HG03139 (cell line): ENCODE measurements around the gene MEIOC.
"Not testable (repeated sequence)": the region's sequence is repeated elsewhere in the genome, so short reads cannot be mapped to it uniquely, and the experiment has no call there.

ENCODE experiments used
- ATAC-seq: cut with Tn5 transposase; IDR thresholded peaks from one replicate; pipeline ENCODE4 v1.9.1; 2021; ENCODE audit not compliant: unreplicated experiment

The MEIOC gene

GRCh38 chr17:44655983-44656710 is at the start of gene MEIOC:
Gene MEIOC, plus strand, starts transcription at chr17:44656468. Its CDS starts 146 bp downstream, at chr17:44656614.
- ATAC-seq: no peak

GRCh38 chr17:44606658-44607057 is 49.6 kb upstream of the MEIOC start:
- no peak for ATAC-seq

DNA sequence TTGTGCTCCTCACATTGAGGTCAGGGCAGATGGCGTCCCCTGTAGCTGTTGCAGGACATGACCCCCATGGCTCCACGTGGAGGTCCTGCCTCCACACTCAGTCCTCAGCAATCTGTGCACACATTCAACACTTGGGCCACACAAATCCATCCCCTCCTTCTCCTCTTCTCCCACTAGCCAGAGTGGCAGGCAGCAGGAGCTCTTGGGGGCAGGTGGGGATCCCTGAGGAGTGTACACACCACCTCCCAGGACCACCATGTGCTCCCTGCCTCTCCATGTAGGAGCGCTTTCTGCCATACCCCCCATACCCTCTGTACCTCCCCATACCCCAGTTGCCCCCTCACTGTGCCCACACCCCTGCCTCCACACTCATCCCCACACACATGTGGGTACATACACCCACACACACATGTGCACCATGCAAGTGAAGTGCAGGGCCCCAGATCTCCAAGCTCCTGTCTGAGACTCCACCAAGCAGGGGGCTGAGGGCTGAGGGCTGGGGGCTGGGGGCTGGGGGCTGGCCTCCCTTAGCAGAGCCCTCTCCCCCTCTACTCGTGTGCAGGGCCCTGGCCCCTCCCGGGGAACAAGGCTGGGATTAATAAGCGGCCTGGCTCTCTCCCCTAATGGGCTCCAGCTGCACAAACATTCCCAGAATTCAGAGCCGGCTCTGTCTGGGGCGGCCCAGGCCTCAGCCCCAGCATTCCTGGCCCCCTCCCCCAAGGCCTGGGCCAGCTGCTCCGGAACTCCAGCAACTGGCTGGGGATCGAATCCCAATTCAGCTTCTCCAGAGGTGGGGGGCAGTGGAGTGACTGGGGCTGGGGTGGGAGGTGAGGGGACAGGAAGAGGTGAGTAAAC is 48.2 kb upstream of the MEIOC start:
- no peak for ATAC-seq

GRCh38 chr17:44608727-44609435 is 47.4 kb upstream of the MEIOC start:
- ATAC-seq: no peak

- no peak for ATAC-seq
Observed at GRCh38 chr17:44610331-44610730, 45.9 kb upstream of the MEIOC start.

- ATAC-seq: no peak
Observed at GRCh38 chr17:44610871-44611270, 45.4 kb upstream of the MEIOC start.

DNA sequence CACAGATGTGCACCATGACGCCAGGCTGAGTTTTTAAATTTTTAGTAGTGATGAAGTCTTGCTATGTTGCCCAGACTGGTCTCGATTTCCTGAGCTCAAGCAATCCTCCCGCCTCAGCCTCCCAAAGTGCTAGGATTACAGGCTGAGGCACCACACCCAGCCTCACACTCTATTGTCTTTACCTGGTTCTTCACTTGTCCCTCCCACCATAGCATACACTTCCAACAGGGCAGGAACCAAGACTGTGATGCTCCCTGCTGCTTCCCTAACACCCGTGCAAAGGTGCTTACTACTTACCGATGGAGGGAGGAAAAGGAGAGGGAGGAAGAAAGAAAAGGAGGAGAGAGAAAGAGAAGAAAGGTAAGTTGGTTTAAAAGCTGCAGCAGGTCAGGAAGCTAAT is 41.4 kb upstream of the MEIOC start:
- ATAC-seq: no peak

DNA sequence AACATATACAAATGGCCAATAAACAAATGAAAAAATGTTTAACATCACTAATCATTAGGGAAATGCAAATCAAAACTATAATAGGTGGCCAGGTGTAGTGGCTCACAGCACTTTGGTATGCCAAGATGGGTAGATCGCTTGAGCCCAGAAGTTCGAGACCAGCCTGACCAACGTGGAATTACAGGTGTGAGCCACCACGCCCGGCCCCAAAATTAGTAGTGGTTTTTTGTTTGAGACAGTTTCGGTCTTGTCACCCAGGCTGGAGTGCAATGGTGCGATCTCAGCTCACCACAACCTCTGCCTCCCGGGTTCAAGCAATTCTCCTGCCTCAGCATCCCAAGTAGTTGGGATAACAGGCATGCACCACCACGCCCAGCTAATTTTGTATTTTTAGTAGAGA is 37.6 kb upstream of the MEIOC start:
- ATAC-seq: not testable (repeated sequence)

- ATAC-seq: no peak
Observed at GRCh38 chr17:44623070-44623725, 33.1 kb upstream of the MEIOC start.

- ATAC-seq: no peak
Observed at GRCh38 chr17:44627513-44628242, 28.6 kb upstream of the MEIOC start.

- no peak for ATAC-seq
Observed at GRCh38 chr17:44628243-44629188, 27.8 kb upstream of the MEIOC start.

- no peak for ATAC-seq
Observed at GRCh38 chr17:44629314-44629713, 27.0 kb upstream of the MEIOC start.

- no peak for ATAC-seq
Observed at GRCh38 chr17:44630703-44631102, 25.6 kb upstream of the MEIOC start.

DNA sequence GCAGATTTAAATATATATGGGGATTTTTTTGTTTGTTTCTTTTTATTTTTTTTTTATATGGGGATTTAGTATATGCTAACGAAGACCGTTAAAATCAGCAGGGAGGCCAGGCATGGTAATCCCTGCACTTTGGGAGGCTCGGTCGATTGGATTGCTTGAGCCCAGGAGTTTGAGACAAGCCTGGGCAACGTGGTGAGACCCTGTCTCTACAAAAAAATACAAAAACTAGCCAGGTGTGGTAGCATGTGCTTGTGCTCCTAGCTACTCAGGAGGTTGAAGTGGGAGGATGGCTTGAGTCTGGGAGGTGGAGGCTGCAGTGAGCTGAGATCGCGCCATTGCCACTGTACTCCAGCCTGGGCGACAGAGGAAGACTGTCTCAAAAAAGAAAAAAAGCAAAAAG is 22.3 kb upstream of the MEIOC start:
- no peak for ATAC-seq

- ATAC-seq: not testable (repeated sequence)
Observed at GRCh38 chr17:44634401-44634800, 21.9 kb upstream of the MEIOC start.

DNA sequence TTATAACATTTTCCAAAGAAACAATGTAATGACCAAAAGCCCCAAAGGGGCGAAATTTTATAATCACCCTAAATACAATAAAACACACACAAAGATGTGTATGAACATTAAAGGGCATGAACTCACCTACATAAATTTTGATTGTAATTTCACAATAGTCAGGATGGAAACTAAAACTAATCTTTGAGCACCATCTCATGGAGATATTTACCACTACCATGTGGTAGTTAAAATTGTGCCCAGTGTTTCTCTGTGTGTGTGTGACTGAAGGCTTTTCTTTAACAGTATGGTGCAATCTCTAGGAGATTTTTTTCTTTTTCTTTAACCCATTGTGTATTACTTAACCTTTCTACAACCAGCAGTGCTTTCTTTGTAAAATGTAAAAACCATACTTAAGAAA is 19.7 kb upstream of the MEIOC start:
- no peak for ATAC-seq

DNA sequence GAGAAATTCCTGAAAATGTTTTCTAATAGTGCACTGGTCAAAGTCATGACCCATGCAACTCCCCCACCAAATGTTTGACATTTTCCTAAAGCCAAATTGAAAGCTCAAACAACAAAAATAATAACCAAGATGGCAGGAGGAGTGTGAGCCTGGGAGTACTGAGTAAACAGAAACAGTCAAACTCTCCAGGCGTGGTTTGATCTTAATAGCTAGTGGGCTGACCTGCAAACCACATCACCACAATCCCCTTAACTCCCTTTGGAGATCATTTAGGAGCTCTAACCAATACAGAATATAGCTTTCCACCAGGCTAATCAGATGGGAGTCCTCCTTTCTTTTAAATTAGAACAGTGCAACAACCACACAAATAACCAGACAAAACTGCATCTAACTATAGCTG is 19.2 kb upstream of the MEIOC start:
- ATAC-seq: no peak

GRCh38 chr17:44642834-44643233 is 13.4 kb upstream of the MEIOC start:
- no peak for ATAC-seq

DNA sequence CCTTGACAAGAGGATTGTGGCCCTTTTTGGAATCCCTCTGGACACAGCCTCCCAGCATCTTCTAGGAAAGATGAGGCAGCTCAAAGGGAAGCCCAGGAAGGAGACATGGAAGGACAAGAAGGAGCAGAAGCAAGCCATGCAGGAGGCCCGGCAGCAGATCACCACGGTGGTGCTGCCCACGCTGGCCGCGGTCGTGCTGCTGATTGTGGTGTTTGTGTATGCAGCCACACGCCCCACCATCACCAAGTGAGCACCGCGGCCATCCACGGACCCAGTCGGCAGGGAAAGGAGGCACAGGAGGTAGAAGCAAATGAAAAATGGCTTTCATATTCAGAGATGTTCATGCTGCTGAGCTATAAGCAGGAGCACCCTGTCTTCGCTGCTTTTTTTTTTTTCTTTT is 10.9 kb upstream of the MEIOC start:
- no peak for ATAC-seq
